Small intestine (tissue), 7 donors: ENCODE data around the gene DNMBP. TPM values are rescaled to one million over a fixed set of nuclear protein-coding genes. Genes with fewer than 3 reads are reported as not detected.
"Not testable (repeated sequence)": the region's sequence is repeated elsewhere in the genome, so short reads cannot be mapped to it uniquely, and the experiment has no call there.

ENCODE experiments used
- DNase-seq, 2 donors: peaks; one replicate each; pipeline versions ENCODE4 v3.0.0 to v3.0.0-alpha.2; 2013
- FAIRE-seq: peaks from 2 replicates; lab custom pipeline; 2012; peaks lifted over from hg19 to GRCh38; lab: Jason Lieb, UNC
- H3K27ac ChIP-seq, 3 donors: one replicate each; pipeline ENCODE4 v1.5.1; 2013; ENCODE audit warnings: low read length in 2 of 3, mild to moderate bottlenecking in 2 of 3, control low read depth in 1 of 3, inconsistent platforms in 1 of 3, low read depth in 1 of 3, moderate library complexity in 1 of 3
- H3K27me3 ChIP-seq, 3 donors: one replicate each; pipeline ENCODE4 v1.6.1; 2013; ENCODE audit warnings: low read length in 3 of 3, inconsistent platforms in 1 of 3; ENCODE audit not compliant: control insufficient read depth in 3 of 3, insufficient read depth in 3 of 3
- H3K36me3 ChIP-seq, 3 donors: one replicate each; pipeline ENCODE4 v1.6.1; 2013; ENCODE audit warnings: low read length in 3 of 3, inconsistent platforms in 1 of 3, low read depth in 1 of 3, mild to moderate bottlenecking in 1 of 3, moderate library complexity in 1 of 3; ENCODE audit not compliant: control insufficient read depth in 3 of 3, insufficient read depth in 2 of 3
- H3K4me1 ChIP-seq, 3 donors: one replicate each; pipeline ENCODE4 v1.6.1; 2013; ENCODE audit warnings: low read length in 2 of 3, inconsistent platforms in 1 of 3, low read depth in 1 of 3, mild to moderate bottlenecking in 1 of 3, moderate library complexity in 1 of 3; ENCODE audit not compliant: control insufficient read depth in 3 of 3, insufficient read depth in 2 of 3
- H3K4me3 ChIP-seq, 3 donors: one replicate each; pipeline ENCODE4 v1.5.1; 2013; ENCODE audit warnings: low read length in 3 of 3, control low read depth in 1 of 3, inconsistent platforms in 1 of 3, low read depth in 1 of 3, mild to moderate bottlenecking in 1 of 3, moderate library complexity in 1 of 3
- H3K9me3 ChIP-seq, 2 donors: one replicate each; pipeline ENCODE4 v1.6.1; 2013; ENCODE audit warnings: low read depth in 1 of 2, low read length in 1 of 2; ENCODE audit not compliant: control insufficient read depth in 2 of 2, insufficient read depth in 1 of 2
- WGBS, 3 donors: extraction: QIAGEN DNeasy Blood & Tissue Kit; methylation state at CpG; one replicate each; pipeline ENCODE4 v1.1.7; 2013; 5-methylcytosine and 5-hydroxymethylcytosine counted together
- polyA plus RNA-seq, 4 donors: library from polyadenylated mRNA; stranded (reverse) in 3 of 4; unstranded in 1 of 4; fragments of 200-250 nt in 3 of 4; fragments of 120-200 nt in 1 of 4; gene quantifications; one replicate each; pipeline versions ENCODE4 v1.2.1 to v1.2.3, GENCODE V29; 2013
- donor health status: healthy with polysubstance abuse.
- donor health status: control.
- donor health status: control.
- donor health status: Bipolar disorder and iron deficiency.
- donor health status: healthy.

Gene DNMBP
- polyA plus RNA-seq, 4 donors, result 18.4 to 52.2 (median 28.0) TPM

DNA sequence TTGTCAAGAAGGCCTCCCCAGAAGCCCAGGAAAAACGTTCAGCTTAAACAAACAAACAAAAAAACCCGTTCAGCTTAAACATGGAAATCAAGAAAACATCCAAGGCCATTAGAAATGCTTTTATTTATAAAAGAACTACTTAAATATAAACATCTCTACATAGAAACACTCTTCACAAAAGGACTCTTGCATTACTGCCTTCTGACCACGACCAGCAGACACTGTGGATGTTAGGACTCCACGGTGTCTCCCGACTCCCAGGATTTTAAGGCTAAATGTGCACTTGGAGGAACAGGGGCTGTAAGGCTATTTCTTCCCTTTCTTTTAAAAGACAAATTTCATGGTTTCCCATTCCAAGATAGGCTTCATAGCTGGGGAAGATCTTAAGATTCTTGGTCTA lies 134.3 kb downstream of the DNMBP start:
- no peak overlapping the region for H3K27ac ChIP-seq
- no peak overlapping the region for H3K4me3 ChIP-seq
- H3K36me3 ChIP-seq, result peaks cover 20 to 58% (median 22%) of the 10 kb centered on the region in 3 donors
- FAIRE-seq, result no peak
- H3K4me1 ChIP-seq, result peaks cover 0 to 6% (median 0%) of the 10 kb centered on the region in 3 donors
- no peaks in the 10 kb centered on the region for H3K9me3 ChIP-seq
- no peaks in the 10 kb centered on the region for H3K27me3 ChIP-seq
- no peak for DNase-seq
- 66 to 79% (median 71%) methylated on average over 5 of the region's 5 CpGs for WGBS, 3 donors

DNA sequence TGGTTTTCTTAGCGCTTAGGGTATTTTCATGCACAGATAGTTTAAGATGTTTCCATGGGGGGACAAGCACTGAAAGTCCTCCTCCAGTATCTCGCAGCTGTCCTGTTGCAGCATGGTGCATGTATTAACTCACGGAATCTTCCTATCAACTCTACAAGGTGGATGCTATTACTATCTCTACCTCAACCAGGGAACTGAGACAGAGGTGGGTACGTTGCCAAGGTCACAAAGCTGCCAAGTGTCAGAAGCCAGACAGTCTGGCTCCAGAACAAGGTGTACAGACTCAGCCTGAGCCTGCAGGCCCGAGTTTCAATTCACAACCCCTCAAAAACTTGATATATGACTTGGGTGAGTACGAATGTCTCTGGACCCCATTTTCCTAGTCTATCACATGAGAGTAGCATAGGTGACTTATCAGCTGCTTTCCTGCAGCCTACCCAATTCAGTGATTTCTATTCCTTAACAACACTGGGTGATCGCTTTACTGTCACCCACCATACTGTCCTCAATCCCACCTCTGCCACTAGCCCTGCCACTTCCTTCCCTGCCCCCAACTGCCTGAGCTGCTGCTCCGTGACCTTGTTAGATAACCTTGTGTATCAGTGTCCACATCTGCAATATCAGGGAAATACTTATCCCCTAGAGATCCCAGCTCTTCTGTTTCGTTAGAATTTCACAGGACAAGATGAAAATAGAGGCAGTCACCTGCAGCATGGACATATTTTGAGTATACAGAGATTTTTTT lies 135.2 kb downstream of the DNMBP start:
- no peak for DNase-seq
- peaks cover 14 to 48% (median 14%) of the 10 kb centered on the region in 3 donors for H3K36me3 ChIP-seq
- peaks cover 0 to 6% (median 0%) of the 10 kb centered on the region in 3 donors for H3K4me1 ChIP-seq
- no peak overlapping the region for H3K4me3 ChIP-seq
- H3K27ac ChIP-seq, result no peak overlapping the region
- no peaks in the 10 kb centered on the region for H3K9me3 ChIP-seq
- H3K27me3 ChIP-seq, result no peaks in the 10 kb centered on the region
- FAIRE-seq, result no peak
- 68 to 80% (median 74%) methylated on average over 9 of the region's 9 CpGs for WGBS, 3 donors

DNA sequence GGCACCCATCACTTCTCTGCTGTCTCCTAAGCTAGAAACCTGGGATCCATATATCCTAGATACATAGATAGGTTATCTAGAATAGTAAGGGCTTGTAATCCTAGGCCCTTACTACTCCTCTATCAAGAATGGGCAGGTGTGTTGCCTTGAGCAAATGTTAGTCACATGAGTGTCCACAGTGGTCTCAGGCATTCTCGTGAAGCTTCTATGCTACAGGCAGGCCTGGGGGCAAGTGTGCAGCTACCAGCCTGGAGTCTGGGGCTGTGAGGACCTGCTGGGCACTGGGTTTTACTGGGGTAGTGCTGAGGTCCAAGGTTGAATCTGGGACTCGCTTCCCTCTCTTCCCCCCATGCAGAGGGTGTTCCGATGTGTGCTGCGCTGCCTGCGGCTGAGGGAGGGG lies 135.9 kb downstream of the DNMBP start:
- no peak for FAIRE-seq
- H3K9me3 ChIP-seq, result no peaks in the 10 kb centered on the region
- H3K4me3 ChIP-seq, result no peak overlapping the region
- peaks cover 12 to 41% (median 14%) of the 10 kb centered on the region in 3 donors for H3K36me3 ChIP-seq
- no peak for DNase-seq
- peaks cover 0 to 6% (median 0%) of the 10 kb centered on the region in 3 donors for H3K4me1 ChIP-seq
- H3K27me3 ChIP-seq, result no peaks in the 10 kb centered on the region
- no peak overlapping the region for H3K27ac ChIP-seq
- 93% methylated on average over 5 of the region's 5 CpGs for whole genome bisulfite sequencing, 3 donors

DNA sequence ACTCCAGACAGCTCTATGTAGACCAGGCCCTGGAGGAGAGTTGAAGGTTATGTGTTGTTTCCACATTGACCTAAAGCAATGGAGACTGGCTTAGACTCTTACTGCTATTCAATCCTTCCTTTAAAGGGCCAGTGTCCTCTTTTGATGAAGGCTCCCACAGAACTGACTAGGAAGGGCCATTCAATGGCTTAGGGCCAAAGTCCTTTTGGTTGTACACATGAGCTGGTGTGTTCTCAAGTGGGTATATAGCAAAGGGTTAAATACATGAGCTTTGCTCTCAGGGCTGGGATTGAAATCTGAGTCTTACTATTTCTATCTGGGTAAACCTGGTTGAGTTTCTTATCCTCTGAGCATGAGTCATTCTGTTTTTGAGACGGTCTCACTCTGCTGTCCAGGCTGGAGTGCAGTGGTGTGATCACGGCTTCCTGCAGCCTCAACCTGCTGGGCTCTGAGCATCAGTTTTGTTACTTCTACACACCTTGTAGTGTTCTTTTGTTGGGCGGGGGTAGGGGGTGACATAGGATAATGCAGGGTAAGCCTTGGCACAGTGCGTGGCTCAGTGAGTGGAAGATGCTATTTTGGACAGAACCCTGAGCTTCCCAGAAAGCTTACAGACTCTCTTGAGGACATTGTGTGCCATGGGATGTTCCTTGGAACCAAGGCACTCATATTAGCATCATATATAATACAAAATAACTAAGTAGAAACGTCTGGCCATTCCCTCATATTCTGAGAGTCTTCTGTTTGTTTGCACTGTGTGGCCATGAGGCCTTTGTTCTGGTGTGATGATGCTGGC lies 137.2 kb downstream of the DNMBP start:
- no peaks in the 10 kb centered on the region for H3K27me3 ChIP-seq
- H3K4me1 ChIP-seq, result peaks cover 0 to 6% (median 0%) of the 10 kb centered on the region in 3 donors
- FAIRE-seq (no peak), DNase-seq (peak; percentile 73 to 84)
- peak overlapping the region in 1 of 3 donors; percentile 54 for H3K27ac ChIP-seq
- H3K4me3 ChIP-seq, result no peak overlapping the region
- 47 to 62% (median 47%) methylated on average over 5 of the region's 5 CpGs for WGBS, 3 donors
- peaks cover 6 to 29% (median 7%) of the 10 kb centered on the region in 3 donors for H3K36me3 ChIP-seq
- H3K9me3 ChIP-seq, result no peaks in the 10 kb centered on the region

DNA sequence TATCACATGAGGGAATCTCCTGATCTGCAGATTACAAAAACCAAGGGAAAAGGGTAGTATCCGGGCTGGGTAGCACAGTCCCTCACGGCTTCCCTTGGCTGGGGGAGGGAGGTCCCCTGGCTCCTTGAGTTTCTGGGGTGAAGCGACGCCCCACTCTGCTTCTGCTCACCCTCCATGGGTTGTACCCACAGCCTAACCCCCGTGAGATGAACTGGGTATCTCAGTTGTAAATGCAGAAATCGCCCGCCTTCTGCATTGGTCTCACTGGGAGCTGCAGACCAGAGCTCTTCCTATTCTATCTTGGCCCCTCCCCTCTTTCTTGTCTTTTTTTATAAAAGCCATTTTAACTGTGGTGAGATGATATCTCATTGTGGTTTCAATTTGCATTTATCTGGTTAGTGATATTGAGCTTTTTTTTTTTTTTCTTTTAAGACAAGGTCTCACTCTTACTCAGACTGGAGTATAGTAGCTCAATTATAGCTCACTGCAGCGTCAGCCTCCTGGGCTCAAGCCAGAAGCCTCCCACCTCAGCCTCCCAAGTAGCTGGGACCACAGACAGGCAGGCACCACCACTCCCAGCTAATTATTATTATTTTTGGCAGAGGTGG lies 139.5 kb downstream of the DNMBP start:
- no peak for FAIRE-seq
- no peak for DNase-seq
- H3K4me3 ChIP-seq, result no peak overlapping the region
- peaks cover 0 to 6% (median 0%) of the 10 kb centered on the region in 3 donors for H3K4me1 ChIP-seq
- 77 to 81% (median 77%) methylated on average over 8 of the region's 8 CpGs for WGBS, 3 donors
- no peaks in the 10 kb centered on the region for H3K27me3 ChIP-seq
- peaks cover 0 to 11% (median 2%) of the 10 kb centered on the region in 3 donors for H3K36me3 ChIP-seq
- H3K9me3 ChIP-seq, result no peaks in the 10 kb centered on the region
- H3K27ac ChIP-seq, result no peak overlapping the region

DNA sequence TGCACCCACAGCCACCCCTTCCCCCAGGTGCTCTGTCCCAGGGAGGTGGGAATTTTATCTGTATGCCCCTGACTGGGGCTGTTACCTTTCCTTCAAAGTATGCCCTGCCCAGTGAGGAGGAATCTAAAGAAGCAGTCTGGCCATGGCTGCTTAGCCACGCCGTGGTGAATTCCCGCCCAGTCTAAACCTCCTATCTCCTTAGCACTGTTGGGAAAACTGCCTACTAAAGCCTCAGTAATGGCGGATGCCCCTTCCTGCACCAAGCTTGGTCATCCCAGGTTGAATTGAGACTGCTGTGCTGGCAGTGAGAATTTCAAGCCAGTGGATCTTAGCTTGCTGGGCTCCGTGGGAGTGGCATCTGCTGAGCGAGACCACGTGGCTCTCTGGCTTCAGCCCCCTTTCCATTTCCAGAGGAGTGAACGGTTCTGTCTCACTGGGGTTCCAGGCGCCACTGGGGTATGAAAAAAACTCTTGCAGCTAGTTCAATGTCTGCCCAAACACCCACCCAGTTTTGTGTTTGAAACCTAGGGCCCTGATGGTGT lies 140.1 kb downstream of the DNMBP start:
- Histone ChIP-seq H3K9me3 (no peaks in the 10 kb centered on the region), H3K4me1 (peaks cover 0 to 6% (median 0%) of the 10 kb centered on the region in 3 donors), H3K27ac (no peak overlapping the region), H3K27me3 (no peaks in the 10 kb centered on the region), H3K36me3 (peaks cover 0 to 6% (median 2%) of the 10 kb centered on the region in 3 donors), H3K4me3 (no peak overlapping the region)
- 71 to 79% (median 75%) methylated on average over 9 of the region's 9 CpGs for WGBS, 3 donors
- DNase-seq (no peak), FAIRE-seq (no peak)

DNA sequence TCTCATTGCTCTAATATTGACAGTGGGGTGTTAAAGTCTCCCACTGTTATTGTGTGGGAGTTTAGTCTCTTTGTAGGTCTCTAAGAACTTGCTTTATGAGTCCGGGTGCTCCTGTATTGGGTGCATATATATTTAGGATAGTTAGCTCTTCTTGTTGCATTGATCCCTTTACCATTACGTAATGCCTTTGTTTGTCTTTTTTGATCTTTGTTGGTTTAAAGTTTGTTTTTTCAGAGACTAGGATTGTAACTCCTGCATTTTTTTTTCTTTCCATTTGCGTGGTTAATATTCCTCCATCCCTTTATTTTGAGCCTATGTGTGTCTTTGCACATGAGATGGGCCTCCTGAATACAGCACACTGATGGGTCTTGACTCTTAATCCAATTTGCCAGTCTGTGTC lies 142.5 kb downstream of the DNMBP start:
- H3K4me1 ChIP-seq, H3K27ac ChIP-seq, H3K4me3 ChIP-seq, DNase-seq, FAIRE-seq, H3K27me3 ChIP-seq, H3K36me3 ChIP-seq, H3K9me3 ChIP-seq: not testable (repeated sequence)
- WGBS, 3 donors, result 70 to 94% (median 93%) methylated on average over 2 to 3 of the region's 3 CpGs
